HG02763 (cell line): Measurements from ENCODE around the gene CREB3.
A peak's percentile ranks its signal among the peaks of the same experiment; 100 is the strongest.

Experiments used
- ATAC-seq: cut with Tn5 transposase; IDR thresholded peaks from one replicate; pipeline ENCODE4 v1.9.1; 2021; ENCODE audit warnings: mild to moderate bottlenecking, moderate library complexity; ENCODE audit not compliant: unreplicated experiment

The CREB3 gene

DNA sequence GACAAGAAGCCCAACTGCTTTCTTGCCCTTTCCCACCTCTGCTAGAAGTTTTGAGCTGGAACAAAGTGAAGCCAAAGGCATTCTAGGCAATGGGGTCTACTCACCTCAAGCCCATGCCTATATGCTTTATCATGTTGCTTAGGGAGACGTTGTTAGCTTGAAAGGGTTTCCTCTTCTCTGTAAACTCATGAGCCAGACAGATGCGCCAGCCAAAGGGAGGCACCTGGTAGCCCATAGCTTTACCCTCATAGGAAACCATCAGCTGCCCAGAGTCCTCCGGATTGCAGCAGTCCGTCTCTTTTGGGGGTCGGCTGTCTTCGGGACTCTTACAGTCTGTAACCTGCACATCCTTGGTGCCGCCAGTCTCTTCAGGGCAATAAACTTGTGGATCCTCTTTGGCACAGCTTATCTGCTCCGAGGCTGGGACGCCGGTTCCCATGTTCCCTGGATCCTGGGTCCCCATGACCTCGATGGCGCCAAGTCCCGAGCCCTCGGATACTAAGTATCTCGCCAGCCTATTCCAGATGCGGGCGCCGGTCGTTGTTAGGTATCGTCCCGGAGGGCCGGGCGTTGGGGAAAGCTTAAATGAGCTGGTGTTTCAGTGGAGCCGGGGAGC is 15.9 kb downstream of the CREB3 start:
- ATAC-seq = no peak

DNA sequence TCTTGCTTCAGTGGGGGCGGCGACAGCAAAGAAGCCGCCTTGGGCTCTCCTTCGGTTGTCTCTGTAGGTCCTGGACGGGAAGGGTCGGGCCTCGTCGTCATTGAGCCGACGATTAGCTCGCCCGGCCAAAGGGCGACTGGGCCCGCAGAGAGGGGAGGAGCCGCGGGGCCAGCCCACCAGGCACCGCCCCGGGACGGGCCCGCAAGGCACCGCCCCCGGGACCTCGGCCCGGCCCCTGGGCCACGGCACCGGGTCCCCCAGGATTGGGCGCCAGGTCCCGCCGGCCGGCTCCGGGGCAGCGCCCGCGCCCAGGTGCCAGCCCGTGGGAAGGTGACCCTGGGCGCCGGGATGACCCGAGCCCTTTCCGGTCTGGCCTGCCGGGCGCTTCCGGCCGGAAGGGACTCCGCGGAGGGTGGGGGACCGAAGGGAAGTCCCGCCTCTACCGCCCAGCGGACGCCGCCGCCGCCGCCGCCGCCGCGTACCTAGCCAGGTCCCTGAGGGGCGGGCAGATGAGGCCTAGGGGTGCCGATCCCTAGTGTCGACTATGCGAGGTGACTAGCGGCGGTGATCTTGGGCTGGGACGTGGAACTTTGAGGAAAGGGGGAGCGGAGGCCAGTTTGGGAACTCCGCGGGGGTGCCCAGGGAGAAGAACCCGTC is 16.5 kb downstream of the CREB3 start, which contains the start of the genes GBA2 and RGP1:
Gene GBA2, minus strand, starts transcription at position 371 of the 657 bp plus-strand sequence. CDS start 524 bp downstream, outside the sequence.
Gene RGP1, plus strand, starts transcription at position 430 of the 657 bp plus-strand sequence. CDS start 469 bp downstream, outside the sequence.
- peak; percentile 84 for ATAC-seq

DNA sequence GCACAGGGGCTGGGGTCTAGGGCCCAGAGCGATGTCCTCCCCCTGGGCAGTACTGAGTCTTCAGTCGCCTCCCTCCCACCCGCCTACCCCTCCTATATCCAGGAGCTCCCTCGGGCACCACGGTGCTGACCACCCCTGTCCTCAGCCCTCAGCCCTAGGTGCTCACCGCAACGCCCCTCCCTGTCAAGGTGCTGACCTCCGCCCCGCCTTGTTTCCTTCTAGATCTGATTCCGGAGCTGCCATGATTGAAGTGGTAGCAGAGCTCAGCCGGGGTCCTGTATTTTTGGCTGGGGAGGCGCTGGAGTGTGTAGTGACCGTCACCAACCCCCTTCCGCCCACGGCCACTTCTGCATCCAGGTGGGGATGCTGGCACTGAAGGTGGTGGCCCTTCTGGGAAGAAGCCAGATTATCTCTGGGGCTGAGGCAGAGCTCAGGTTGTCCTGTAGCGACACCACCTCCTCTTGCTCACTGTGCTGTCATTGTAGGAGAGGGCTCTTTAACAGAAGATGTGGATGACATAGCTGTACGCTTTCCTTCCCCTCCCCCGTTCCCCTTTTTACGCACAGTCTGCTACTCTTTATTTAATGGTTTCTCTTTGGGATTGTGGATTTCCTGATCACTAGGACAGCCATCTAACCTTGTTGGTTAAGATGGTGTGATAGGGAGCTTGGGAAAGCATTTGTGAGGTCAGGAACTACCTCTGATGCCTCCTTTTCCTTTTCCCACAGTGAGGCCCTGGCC is 17.2 kb downstream of the CREB3 start:
- ATAC-seq = peak; percentile 15

DNA sequence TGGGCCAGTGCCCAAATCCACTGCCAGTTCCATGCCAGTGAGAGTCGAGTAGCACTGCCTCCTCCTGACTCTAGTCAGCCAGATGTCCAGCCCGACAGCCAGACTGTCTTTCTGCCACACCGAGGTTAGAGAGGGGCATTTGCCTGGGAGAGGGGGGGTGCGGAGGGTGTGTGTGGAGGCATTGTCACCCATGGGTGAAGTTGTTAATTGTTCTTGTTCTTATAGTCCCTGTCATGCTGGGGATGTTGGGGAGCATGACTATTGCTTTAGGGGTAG is 17.7 kb downstream of the CREB3 start:
- no peak for ATAC-seq

DNA sequence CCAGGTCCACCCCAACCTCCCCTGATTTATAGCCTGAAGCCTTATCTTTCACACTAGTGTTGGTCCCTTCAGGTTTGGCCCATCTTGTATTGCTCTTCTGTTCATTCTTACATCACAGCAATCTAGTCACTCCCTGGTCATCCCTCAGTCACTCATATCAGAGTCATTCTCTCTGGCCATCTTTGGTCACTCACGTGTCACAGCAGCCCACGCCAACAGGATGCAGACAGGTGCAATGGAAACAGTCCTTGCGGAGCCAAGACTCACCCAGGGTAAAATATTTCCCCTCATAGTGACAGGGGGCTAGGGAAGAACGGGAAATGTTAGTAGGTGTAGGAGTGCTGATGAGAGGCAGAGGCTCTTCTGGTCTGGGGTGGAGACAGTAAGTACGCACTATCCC is 21.0 kb downstream of the CREB3 start:
- no peak for ATAC-seq

DNA sequence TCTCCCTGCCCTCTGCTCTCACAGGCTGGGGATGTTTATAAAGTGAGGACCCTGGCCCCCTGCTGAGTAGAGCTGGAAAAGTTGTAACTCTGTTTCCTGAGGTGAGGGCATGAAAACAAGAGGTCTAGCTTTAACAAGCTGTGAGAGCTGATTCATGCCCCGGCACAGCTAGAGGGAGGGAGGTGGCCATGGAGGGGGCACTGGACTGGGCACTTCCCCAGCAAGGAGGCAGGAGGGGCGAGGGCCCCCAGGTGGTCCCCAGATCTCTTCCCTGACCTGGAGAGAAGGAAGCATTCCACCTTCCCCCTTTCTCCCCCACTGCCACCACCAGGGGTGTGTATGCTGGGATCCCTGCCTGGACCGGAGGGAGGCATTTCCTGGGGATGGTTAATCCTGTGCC is 21.8 kb downstream of the CREB3 start, which contains the start of gene MSMP:
Gene MSMP, minus strand, starts transcription at position 13 of the 400 bp plus-strand sequence. CDS start 147 bp downstream, outside the sequence.
- ATAC-seq = no peak

DNA sequence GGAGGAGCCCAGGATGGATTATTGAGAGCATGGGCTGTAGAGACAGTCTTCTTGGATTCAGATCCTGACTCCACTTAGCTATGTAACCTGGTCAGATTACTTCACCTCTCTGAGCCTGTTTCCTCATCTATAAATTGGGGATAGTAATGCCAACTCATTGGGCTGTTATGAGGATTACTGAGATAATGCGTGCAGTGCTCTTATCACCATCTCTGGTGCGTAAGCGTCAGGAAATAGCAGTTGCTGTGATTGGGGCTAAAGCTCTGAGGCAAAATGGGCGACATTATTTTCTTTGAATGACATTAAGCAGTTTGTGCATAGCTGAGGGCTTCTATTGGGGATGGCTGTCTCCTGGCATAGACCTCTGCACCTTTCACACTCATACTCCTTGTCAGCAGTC is 22.6 kb downstream of the CREB3 start:
- no peak for ATAC-seq

DNA sequence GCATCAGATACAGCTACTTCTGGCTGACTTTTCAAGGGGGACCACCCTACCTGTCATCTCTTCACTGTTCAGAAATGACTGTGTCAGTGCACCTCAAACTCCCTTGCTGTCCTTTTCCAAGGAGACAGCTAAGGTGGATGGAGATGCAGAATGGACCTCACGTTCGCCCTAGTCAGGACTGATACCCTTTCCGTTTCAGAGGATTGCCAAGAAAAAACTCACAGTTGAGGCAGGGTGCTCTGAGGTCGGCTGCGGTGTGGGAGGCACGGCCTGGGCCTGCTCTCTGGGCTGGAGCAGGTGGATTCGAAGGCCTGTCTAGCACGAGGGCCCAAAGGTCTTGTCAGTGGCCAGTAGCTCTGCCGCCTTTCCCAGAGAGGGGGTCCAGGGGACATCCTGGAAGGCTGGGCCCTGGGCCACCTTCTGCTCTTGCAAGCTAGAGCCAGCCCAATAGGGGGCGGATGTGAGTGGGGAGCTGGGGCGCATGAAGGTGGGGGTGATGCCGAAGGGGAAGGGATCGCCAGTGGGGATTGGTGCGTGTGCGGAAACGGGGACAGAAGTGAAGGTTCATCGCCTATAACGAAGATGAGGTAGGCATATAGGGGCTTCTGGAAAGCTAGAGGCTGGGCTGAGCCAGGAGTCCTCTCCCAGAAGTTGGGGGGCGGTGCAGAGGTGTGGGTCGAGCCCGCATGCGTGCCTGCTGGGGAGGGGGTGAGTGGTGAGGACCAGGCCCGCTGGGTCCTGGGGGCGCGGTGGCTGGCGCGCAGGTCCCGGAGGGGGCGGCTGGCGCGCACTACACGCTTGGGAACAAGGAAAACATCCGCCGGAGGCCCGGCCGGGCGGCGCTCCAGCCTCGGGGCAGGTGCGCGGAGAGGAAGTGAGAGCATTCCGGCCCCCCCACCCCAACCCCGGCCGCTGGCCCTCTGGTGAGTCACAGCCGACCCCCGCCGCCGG is 24.1 kb downstream of the CREB3 start:
- peak; percentile 50 for ATAC-seq

DNA sequence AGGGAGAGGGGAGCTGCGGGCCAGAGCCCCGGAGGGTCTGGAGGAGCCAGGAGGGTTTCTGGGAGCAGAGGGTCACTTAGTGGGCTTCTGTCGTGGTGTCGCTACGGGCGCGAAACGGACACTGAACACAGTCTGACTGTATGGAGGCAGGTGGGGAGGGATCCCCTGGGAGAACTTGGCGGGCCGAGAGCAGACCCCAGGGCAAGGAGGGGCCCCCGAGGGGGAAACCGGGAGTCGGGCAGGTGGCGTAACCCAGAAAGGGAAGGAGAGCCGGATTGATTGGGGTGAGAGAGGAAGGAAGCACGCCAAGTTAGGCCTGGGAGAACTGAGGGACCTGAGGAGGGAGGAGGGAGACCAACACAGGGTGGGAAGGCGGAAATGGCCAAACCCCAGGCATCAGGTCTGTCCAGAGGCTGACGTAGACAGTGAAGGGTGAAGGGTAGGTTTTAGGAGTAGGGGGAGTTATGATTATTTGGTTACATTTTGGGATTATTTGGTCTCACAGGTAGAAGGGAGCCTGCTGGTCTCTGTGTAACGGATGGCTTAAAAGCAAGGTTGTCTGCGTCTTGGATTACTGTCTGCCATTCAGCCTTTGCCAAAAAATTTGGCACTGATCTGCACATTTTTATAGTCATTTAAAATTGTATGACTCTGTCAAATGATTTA is 24.9 kb downstream of the CREB3 start:
- ATAC-seq = peak; percentile 37

DNA sequence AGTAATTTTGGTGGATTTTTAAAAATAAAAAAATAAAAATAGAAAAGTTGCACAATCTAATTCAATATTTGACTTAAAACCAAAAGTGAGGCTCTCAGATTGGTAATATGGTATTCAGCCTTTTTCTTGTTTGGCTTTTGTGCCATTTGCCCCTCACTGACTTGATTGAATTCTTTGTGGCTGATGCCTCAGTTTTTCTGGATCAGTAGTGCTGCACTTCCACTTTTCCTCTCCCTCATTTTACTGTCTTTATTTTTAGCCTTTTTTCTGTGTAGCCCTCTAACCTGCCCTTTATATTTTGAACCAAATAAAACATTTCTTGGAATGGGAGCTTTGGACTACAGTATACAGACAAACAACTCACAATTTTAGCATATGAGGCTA is 25.4 kb downstream of the CREB3 start:
- no peak for ATAC-seq

DNA sequence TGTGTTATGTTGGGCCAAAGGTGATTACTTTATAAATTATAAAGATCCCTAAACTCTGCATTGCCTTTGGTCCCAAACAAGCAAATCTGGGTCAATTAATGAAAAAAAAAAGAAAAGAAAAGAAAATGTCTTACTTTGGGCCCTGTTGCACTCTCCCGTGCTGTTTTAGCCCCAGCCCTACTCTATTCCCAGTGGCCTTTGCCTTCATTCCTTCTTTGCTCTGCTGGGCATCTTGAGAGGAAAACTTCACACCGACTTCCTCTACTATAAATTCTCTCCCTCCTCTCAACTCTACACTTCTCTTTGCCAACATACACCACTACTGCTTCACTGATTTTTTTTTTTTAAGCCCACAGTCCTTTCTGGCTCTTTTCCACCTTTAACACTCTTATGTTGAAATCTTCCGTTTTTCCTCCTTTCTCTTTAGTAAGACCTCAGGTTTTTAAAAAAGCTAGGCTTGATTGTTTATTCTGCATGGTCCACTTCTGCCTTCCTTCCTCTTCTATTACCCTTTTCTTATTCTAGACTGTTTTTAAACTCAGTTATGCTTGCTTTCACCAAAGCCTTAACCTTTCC is 26.1 kb downstream of the CREB3 start:
- no peak for ATAC-seq

DNA sequence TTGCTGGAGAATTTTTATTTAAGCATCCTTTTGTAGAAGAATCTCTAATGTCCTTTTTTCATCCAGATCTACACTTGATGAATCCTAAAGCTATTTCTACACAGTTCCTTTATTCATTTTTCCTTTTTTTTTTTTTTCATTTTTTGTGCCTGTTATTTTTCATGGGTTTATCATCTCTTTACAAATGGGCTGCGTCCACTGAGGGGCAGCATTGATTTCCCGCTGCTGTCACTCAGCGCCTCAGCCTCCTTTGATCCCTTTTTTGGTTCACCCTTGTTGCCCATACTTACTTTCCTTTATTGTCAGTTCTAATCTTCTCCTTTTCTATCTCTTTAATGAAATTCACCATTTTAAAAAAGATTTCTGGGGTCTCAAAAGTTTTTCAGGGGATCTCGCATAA is 27.3 kb downstream of the CREB3 start:
- no peak for ATAC-seq

DNA sequence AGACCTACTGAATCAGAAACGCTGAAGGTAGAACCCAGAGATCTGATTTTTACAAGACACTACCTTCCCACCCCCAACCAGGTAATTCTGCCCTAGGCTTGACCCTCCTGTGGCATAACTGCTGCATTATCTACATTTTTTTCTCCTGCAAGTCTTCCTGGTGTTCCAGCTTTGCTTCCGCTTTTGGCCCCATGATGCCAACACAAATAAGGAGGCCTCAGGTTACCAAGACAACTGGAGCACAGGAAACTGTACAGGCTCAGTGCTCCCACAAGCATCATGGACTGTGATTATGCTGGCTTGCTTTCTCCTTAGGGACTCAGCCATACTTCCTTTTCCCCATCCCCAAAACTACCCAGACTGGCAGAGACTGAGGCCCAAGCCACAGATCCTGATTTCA is 28.2 kb downstream of the CREB3 start:
- ATAC-seq = no peak

DNA sequence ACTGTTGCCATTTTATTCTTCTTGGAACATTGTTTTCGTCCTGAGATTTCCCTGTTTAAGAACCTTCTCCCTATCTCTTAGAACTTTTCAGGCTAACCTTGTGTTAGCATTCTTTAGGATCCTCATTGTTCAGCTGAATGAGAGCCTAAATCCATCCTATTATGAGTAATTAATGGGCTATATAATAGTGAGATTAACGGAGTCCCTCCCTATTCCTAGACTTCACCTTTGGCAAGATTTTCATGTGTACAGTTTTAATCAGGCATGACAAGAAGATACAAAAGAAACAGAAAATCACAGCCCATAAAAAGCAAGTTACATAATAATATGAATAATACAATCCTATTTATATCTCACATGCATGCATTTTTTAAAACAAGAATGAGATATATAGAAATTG is 30.7 kb downstream of the CREB3 start:
- ATAC-seq = no peak

DNA sequence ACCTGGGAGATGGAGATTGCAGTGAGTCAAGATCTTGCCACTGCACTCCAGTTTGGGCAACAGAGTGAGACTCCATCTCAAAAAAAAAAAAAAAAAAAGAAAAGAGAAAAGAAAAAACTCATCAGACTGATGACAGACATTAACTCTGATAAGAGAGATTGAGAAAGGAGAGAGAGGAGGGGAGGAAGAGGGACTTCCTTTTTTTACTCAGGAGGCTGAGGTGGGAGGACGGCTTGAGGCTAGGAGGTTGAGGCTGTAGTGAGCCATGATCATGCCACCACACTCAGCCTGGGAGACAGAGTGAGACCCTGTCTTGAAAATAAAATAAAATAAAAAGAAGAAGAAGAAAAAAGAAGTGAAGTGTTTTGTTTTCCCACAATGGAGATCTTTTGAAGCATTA is 31.3 kb downstream of the CREB3 start:
- no peak for ATAC-seq

DNA sequence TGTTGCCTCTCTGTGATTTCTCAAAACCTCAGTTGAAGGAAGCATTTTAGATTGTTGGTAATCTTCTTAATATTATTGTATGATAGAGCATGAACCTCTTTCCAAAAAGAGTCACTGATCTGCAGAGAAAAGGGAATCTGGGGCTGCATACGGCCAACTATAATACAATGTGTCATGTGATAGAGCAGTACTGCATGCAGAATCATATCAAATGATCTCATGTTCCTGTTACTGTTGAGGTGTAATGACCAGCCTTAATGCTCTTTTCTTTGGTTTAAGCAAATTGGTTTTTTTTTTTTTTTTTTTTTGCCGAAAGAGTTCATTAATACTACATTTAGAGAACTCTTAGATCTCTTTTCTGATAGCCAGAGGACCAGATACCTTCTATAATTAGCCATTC is 34.5 kb downstream of the CREB3 start:
- no peak for ATAC-seq

DNA sequence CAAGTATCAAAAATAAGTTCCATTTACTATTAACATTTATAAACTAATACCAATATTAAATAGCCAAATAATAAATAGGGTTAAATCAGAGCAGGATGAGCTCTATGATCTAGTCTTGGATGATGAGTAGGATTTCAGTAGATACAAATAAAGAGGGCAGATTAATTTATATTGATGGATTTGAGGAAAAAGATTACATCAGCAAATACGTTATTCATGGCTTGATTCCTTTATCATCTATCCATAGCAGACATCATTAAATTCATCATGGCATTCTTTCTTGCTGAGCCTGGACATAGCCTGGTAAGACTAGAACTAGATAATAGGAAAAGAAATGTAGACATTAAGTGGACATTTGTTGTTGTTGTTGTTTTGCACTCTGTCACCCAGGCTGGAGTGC is 35.0 kb downstream of the CREB3 start:
- ATAC-seq = no peak

DNA sequence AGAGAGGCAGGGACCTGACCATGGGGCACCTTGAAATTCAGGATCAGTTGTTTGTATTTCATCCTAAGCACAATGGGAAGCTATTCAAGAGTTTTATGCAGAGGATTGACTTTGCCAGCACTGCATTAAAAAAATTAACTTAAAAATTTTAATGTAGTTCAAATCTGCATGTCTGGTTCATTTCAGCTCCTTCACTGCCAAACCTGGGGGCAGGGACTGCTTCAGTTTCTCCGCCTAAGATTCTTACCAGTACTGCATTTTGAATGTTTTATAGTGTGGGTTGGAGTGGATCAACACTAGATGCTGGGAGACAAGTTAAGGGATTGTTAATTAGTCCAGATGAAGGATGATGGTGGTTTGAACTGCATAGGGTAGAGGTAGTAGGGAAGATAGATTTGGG is 37.3 kb downstream of the CREB3 start:
- no peak for ATAC-seq

DNA sequence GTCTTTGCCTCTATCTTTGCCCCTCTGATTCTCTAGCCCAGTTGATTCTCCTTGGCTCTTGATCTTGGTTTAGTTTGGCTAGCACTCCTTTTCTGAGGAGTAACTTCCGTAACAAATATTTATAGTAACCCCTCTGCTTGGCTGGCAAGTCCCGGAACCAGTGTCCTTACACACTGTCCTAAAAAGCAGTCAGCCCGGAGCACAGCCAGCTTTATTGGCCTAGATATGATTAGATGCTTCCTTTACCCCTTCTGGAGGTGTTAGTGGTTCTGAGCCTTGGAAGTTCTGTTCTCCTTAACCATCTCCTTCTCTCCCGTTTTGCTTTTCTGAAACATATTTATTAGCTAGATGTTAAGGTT is 38.6 kb downstream of the CREB3 start:
- no peak for ATAC-seq

DNA sequence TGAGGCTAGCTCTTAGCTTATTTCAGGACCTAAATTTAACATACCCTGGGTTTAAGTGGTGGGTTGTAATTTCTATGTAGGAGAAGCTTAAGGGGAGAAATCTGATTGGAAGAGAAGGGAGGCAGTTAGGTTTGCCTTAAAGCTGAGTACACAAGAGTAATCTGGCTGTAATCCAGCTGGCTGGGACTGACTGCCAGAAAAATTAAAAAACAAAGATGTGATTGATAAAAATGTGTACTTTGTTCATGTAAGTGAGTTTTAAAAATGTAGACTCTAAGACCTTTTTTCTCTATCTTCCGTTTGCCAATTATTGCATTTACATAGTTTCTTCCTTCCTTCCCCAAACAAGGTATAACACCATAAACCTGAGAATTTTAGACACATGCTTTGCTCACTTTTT is 39.1 kb downstream of the CREB3 start:
- no peak for ATAC-seq
